DMS114 treated with DMSO at 0.1 percent for 48 hours (cell line): Measurements from ENCODE around the gene HOATZ.

Experiments
- DNase-seq: peaks from one replicate; lab custom pipeline; 2025; ENCODE audit not compliant: unreplicated experiment; lab: John Stamatoyannopoulos, UW

HOATZ gene

GRCh38 chr11:111514216-111515031 is at the start of gene HOATZ:
HOATZ (plus strand) TSS chr11:111514778; CDS start chr11:111514785, 7 bp downstream.
- peak; percentile 8 for DNase-seq

DNA sequence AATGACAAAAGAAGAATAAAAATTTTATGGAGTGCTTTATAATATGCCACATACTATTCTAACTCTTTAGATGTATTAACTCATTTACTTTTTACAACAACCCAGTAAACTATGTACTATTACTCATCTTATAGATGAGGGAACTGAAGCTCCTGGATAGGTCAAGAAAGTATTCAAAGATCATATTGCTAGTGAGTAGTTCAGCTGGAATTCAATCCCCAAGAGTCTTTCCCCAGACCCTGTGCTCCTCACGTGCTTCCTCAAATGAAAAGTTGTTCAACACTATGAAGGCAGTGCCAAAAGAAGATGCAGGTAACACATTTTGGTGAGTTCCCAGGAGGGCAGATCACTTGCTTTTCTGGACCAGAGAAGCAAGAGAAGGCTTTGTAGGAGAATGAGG is 49.2 kb upstream of the HOATZ start:
- no peak for DNase-seq

GRCh38 chr11:111466615-111467014 is 48.0 kb upstream of the HOATZ start:
- DNase-seq: no peak

- no peak for DNase-seq
Observed at GRCh38 chr11:111469200-111469599, 45.4 kb upstream of the HOATZ start.

DNA sequence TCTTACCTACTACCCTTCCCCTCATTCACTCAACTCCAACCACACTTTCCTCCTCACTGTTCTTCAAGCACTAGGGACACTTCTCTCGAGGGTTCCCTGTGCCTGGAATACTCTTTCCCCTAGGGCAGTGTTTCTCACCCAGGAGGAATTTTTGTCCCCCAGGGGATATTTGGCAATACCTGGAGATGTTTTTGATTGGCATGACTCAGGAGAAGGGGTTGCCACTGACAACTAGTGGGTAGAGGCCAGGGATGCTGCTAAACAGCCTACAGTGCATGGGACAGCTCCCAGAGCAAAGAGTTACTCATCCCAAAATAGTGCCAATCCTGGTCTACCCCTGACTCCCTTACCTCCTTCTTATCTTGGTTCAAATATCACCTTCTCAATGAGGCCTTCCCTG is 42.4 kb upstream of the HOATZ start:
- DNase-seq: no peak

DNA sequence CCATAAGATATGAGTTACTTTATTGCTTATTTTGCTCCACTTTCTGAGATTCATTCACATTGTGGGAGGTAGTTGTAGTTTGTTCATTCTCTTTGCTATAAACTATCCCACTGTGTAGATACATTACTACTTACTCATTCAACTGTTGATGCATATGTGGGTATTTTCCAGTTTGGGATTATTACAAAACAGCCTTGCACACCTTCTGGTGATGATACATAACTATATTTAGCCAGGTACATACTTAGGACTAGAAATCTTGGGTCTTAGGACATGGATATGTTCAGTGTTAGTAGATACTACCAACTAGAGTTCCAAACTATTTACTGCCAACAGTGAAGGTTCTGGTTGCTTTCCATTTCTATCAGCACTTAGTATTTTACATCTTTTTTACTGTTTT is 40.1 kb upstream of the HOATZ start:
- no peak for DNase-seq

DNA sequence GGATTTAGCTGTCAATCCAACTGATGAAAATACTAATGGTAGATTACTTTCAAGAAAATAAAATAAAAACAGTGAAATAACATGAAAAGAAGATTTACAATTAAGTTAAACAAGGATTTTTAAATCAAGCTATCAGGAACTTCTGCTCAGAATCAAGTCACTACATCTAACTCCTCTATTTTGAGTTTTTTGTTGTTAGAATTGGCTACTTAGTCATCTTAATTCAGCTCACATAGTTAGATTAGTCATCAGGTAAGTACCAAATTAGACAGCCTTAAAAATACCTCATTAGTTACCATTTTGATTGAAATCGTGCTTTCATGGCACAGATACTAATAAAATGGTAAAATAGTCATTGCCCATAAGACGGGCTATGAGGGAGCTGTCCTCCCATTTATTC is 38.2 kb upstream of the HOATZ start:
- DNase-seq: no peak

- no peak for DNase-seq
Observed at GRCh38 chr11:111476956-111477355, 37.6 kb upstream of the HOATZ start.

GRCh38 chr11:111477898-111478297 is 36.7 kb upstream of the HOATZ start:
- no peak for DNase-seq

GRCh38 chr11:111479666-111480065 is 34.9 kb upstream of the HOATZ start:
- DNase-seq: no peak

- no peak for DNase-seq
Observed at GRCh38 chr11:111483431-111483830, 31.1 kb upstream of the HOATZ start.

GRCh38 chr11:111490496-111490895 is 24.1 kb upstream of the HOATZ start:
- DNase-seq: no peak

DNA sequence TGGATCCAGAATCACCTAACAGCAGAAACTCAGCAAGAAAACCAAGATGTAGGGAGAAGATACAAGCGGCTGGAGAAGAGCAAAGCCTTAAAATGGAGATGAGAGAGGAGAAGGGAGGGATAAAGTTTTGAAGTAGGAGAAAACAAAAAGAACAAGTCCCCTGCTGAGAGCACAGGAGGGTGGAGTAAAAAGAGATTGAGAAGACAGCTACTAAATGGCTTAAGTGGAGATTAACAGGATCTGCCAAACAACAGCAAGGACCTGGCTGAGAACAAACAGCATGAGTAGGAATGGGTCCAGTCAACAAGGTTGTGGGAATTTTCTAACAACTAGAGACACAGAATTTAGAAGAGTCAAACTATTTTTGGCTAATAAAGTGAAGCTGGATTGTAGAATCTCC is 20.5 kb upstream of the HOATZ start:
- DNase-seq: no peak

- DNase-seq: no peak
Observed at GRCh38 chr11:111499483-111499882, 15.1 kb upstream of the HOATZ start.

GRCh38 chr11:111500481-111500880 is 14.1 kb upstream of the HOATZ start:
- DNase-seq: no peak

GRCh38 chr11:111502611-111503010 is 12.0 kb upstream of the HOATZ start:
- no peak for DNase-seq

DNA sequence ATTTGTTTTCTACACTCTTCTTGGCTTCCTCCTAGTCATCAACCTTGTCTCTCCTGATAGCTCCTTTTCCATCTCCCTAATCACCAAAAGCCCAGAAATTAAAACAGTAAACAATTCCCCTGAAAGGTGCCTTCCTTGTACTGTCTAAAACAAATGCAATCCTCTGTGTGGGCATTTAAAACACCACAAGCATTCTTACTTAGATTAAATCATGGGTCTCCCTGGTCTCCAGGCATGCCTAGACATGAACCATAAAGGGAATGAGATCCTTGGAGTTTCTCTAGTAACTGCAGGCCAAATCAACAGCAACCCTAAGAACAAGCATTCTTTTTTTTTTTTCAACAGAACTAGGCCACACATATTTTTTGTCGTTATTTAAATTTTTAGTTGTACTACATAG is 4.3 kb upstream of the HOATZ start:
- no peak for DNase-seq

- DNase-seq: no peak
Observed at GRCh38 chr11:111512296-111513239, 2.0 kb upstream of the HOATZ start, which contains the start of gene BTG4. BTG4 (minus strand) TSS chr11:111512386; CDS start chr11:111498776, 13,610 bp downstream.

DNA sequence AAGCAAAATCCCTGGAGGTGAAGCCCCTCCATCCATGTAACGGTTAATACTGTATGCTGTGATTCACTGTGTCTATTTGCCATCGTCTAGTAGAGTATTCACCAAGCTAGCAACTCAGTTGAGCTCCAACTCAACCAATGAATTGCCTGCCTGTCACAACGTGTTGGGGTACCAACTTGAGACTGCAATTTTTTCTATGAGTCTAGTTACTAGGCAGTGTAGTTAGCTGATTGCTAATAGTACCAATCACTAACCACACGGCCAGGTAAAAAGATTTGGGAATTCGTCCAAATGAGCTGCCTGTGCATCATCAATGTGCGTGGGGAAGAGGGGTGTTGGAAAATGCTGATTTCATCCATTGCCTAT is 1.4 kb upstream of the HOATZ start:
- DNase-seq: no peak

- no peak for DNase-seq
Observed at GRCh38 chr11:111515591-111515990, 1.0 kb downstream of the HOATZ start.

- DNase-seq: no peak
Observed at GRCh38 chr11:111518668-111519067, 4.1 kb downstream of the HOATZ start.

GRCh38 chr11:111520560-111520959 is 6.0 kb downstream of the HOATZ start:
- no peak for DNase-seq
